K562 (cell line): ENCODE results near the gene RBM20. TPM values are rescaled to one million over a fixed set of nuclear protein-coding genes. Genes with fewer than 3 reads are reported as not detected.

Source experiments
- CEBPG ChIP-seq, 3 experiments: fragments of 200-800 bp in 1 of 3; sonication (Bioruptor generic) in 1 of 3; sonication (generic) in 1 of 3; formaldehyde crosslinking in 1 of 3; IDR thresholded peaks in 2 of 3; conservative IDR thresholded peaks in 1 of 3; 2 replicates each; pipeline versions ENCODE4 v1.6.1 to v1.8.0; 2016 to 2022; ENCODE audit warnings: missing compliant biosample characterization in 2 of 3, missing genetic modification characterization in 2 of 3, mild to moderate bottlenecking in 1 of 3, missing genetic modification reagents in 1 of 3
- CREBBP ChIP-seq: IDR thresholded peaks from one replicate; pipeline ENCODE4 v1.6.1; 2012; ENCODE audit warnings: low read depth, mild to moderate bottlenecking, control low read depth, inconsistent platforms, low read length
- EHMT2 ChIP-seq: fragments of 450-650 bp; IDR thresholded peaks from 2 replicates; pipeline ENCODE4 v1.6.1; 2018; ENCODE audit warnings: antibody characterized with exemption
- FIP1L1 ChIP-seq: fragments of 200-400 bp; formaldehyde crosslinking; IDR thresholded peaks from 2 replicates; pipeline ENCODE4 v1.6.1; 2018; ENCODE audit warnings: mild to moderate bottlenecking, low read depth, low read length; ENCODE audit not compliant: poor library complexity, severe bottlenecking
- GABPB1 ChIP-seq: sonication (generic); formaldehyde crosslinking; IDR thresholded peaks from 2 replicates; pipeline ENCODE4 v1.8.0; 2022; ENCODE audit warnings: mild to moderate bottlenecking, missing genetic modification reagents
- HSF4 ChIP-seq: fragments of 250-450 bp; sonication (Bioruptor Pico); IDR thresholded peaks from 2 replicates; pipeline ENCODE4 v2.1.2; 2022; ENCODE audit warnings: mild to moderate bottlenecking, moderate library complexity, borderline replicate concordance
- KHSRP ChIP-seq: fragments of 450-650 bp; IDR thresholded peaks from 2 replicates; pipeline ENCODE4 v1.6.1; 2017
- KLF13 ChIP-seq: fragments of 450-650 bp; IDR thresholded peaks from 2 replicates; pipeline ENCODE4 v1.6.1; 2016; ENCODE audit warnings: missing genetic modification characterization, low read depth, mild to moderate bottlenecking, missing compliant biosample characterization, moderate library complexity, borderline replicate concordance
- MXI1 ChIP-seq: IDR thresholded peaks from 2 replicates; pipeline ENCODE4 v1.6.1; 2011; ENCODE audit warnings: low read depth, mild to moderate bottlenecking, improper control_type of control experiment, low read length
- RB1 ChIP-seq: fragments of 450-650 bp; IDR thresholded peaks from 2 replicates; pipeline ENCODE4 v1.6.1; 2017; ENCODE audit warnings: low read depth, mild to moderate bottlenecking
- RBM25 ChIP-seq: fragments of 200-400 bp; formaldehyde crosslinking; IDR thresholded peaks from 2 replicates; pipeline ENCODE4 v1.6.1; 2018; ENCODE audit warnings: low read length, low read depth, moderate library complexity; ENCODE audit not compliant: severe bottlenecking
- RFX1 ChIP-seq: fragments of 450-650 bp; IDR thresholded peaks from 2 replicates; pipeline ENCODE4 v1.6.1; 2016; ENCODE audit warnings: mild to moderate bottlenecking, moderate library complexity
- SMAD4 ChIP-seq: fragments of 250-450 bp; sonication (Bioruptor Pico); conservative IDR thresholded peaks from 2 replicates; pipeline ENCODE4 v1.8.0; 2021; ENCODE audit warnings: inconsistent platforms, mild to moderate bottlenecking, moderate library complexity
- SMARCA5 ChIP-seq: fragments of 450-650 bp; IDR thresholded peaks from 2 replicates; pipeline ENCODE4 v1.6.1; 2016
- ZSCAN29 ChIP-seq: fragments of 450-650 bp; IDR thresholded peaks from 2 replicates; pipeline ENCODE4 v1.6.1; 2017
- polyA plus RNA-seq, 8 experiments: library from polyadenylated mRNA; depleted of rRNA in 4 of 8; stranded (reverse) in 5 of 8; unstranded in 3 of 8; fragments of >200 nt; fragmentation: Nextera tagmentation in 2 of 8; fragmentation: Illumina TruSeq in 1 of 8; extraction: Ambion mirVana in 2 of 8; extraction: Trizol in 1 of 8; gene quantifications; 2 replicates each; pipeline versions ENCODE4 v1.2.1 to v1.2.3, GENCODE V29; 2011 to 2014; ENCODE audit warnings: inconsistent platforms in 1 of 8, missing spikeins in 1 of 8
- total RNA-seq, 7 experiments: library from RNA; depleted of rRNA in 6 of 7; stranded (reverse); fragments of >200 nt in 6 of 7; fragmentation: Illumina TruSeq in 2 of 7; extraction: Trizol in 2 of 7; gene quantifications; 2 replicates each; pipeline versions ENCODE4 v1.2.1 to v1.2.3, GENCODE V29; 2011 to 2021; ENCODE audit warnings: low replicate concordance in 1 of 7
- TF ChIP-seq, protein P1 (sequence below): fragments of 450-650 bp; formaldehyde crosslinking; IDR thresholded peaks from 2 replicates; pipeline ENCODE4 v1.4.0; 2022; ENCODE audit warnings: missing genetic modification characterization
- TF ChIP-seq, protein P2 (sequence below): sonication (generic); formaldehyde crosslinking; IDR thresholded peaks from 2 replicates; pipeline ENCODE4 v1.4.0; 2020; ENCODE audit warnings: mild to moderate bottlenecking, missing genetic modification reagents
- TF ChIP-seq, protein P3 (sequence below): fragments of 250-450 bp; sonication (Bioruptor Pico); IDR thresholded peaks from 2 replicates; pipeline ENCODE4 v1.5.0; 2021
- TF ChIP-seq, protein P4 (sequence below), 3 experiments: fragments of 200-800 bp in 1 of 3; fragments of 250-450 bp in 1 of 3; fragments of 450-650 bp in 1 of 3; sonication (Bioruptor Pico) in 1 of 3; sonication (Bioruptor generic) in 1 of 3; formaldehyde crosslinking in 1 of 3; IDR thresholded peaks; 2 replicates each; pipeline versions ENCODE4 v1.6.1 to v1.8.0; 2016 to 2022; ENCODE audit warnings: mild to moderate bottlenecking in 2 of 3, missing genetic modification characterization in 2 of 3, missing compliant biosample characterization in 1 of 3, moderate library complexity in 1 of 3

The RBM20 gene
- total and polyA plus RNA-seq, 9 of the 15 experiments (the other 6 are each of a cell fraction or from before 2014, with no cell fraction given), result 0.63 to 5.7 (median 3.2) TPM

DNA sequence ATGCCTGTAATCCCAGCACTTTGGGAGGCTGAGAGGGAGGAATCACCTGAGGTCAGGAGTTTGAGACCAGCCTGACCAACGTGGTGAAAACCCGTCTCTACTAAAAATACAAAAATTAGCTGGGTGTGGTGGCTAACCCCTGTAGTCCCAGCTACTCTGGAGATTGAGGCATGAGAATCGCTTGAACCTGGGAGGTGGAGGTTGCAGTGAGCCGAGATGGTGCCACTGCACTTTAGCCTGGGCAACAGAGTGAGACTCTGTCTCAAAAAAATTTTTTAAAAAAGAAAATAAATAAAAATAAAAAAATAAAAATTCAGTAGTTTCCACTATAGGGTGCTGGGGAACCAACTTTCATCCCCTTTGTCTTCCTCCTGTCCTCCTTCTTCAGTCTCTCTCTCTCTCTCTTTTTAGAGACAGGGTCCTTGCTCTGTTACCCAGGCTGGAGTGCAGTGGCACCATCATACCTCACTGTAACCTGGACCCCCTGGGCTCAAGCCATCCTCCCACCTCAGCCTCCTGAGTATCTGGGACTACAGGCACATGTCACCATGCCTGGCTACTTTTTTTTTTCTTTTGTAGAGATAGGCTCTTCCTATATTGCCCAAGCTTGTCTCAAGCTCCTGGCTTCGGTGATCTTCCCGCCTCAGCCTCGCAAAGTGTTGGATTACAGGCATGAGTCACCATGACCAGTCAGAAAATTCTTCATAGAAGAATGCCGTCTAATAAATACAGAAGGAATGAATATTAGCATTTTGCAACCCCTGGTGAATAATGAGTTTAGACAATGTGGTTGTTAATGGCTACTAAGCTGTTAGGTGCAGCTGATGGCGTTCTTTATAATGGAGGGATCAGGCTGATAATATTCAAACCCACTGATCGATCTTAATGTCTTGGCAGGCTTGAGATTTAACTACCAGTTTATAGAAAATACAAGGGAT, 20.6 kb downstream of the RBM20 start (continued):
- TF ChIP-seq, protein P1, sequence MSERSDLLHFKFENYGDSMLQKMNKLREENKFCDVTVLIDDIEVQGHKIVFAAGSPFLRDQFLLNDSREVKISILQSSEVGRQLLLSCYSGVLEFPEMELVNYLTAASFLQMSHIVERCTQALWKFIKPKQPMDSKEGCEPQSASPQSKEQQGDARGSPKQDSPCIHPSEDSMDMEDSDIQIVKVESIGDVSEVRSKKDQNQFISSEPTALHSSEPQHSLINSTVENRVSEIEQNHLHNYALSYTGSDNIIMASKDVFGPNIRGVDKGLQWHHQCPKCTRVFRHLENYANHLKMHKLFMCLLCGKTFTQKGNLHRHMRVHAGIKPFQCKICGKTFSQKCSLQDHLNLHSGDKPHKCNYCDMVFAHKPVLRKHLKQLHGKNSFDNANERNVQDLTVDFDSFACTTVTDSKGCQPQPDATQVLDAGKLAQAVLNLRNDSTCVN (CRISPR knock-in tag), result no peak
- TF ChIP-seq KLF13 (tag) (no peak), MXI1 (no peak), SMARCA5 (no peak), GABPB1 (CRISPR knock-in tag) (no peak), KHSRP (no peak), RFX1 (no peak; the same call in 1 of the 2 replicates), FIP1L1 (no peak), RBM25 (no peak), HSF4 (CRISPR knock-in tag) (no peak), SMAD4 (no peak; the same call in 1 of the 2 replicates), RB1 (no peak), EHMT2 (0 out of 2 replicates have a peak, but pooled peaks have one; percentile 38), CREBBP (no peak), CEBPG (CRISPR knock-in tag; IDR thresholded peaks at IDR 0.05) (peak; percentile 73; the same call in 1 of the 2 replicates), CEBPG (tag; conservative IDR thresholded peaks at IDR 0.05 in 1 of 2, IDR thresholded peaks at IDR 0.05 in 1 of 2) (peak; percentile 80 to 84), ZSCAN29 (no peak)
- TF ChIP-seq, protein P2, sequence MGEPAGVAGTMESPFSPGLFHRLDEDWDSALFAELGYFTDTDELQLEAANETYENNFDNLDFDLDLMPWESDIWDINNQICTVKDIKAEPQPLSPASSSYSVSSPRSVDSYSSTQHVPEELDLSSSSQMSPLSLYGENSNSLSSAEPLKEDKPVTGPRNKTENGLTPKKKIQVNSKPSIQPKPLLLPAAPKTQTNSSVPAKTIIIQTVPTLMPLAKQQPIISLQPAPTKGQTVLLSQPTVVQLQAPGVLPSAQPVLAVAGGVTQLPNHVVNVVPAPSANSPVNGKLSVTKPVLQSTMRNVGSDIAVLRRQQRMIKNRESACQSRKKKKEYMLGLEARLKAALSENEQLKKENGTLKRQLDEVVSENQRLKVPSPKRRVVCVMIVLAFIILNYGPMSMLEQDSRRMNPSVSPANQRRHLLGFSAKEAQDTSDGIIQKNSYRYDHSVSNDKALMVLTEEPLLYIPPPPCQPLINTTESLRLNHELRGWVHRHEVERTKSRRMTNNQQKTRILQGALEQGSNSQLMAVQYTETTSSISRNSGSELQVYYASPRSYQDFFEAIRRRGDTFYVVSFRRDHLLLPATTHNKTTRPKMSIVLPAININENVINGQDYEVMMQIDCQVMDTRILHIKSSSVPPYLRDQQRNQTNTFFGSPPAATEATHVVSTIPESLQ (CRISPR knock-in tag), result no peak
- TF ChIP-seq, protein P3, sequence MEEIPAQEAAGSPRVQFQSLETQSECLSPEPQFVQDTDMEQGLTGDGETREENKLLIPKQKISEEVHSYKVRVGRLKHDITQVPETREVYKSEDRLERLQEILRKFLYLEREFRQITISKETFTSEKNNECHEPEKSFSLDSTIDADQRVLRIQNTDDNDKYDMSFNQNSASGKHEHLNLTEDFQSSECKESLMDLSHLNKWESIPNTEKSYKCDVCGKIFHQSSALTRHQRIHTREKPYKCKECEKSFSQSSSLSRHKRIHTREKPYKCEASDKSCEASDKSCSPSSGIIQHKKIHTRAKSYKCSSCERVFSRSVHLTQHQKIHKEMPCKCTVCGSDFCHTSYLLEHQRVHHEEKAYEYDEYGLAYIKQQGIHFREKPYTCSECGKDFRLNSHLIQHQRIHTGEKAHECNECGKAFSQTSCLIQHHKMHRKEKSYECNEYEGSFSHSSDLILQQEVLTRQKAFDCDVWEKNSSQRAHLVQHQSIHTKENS (CRISPR knock-in tag), result no peak
- TF ChIP-seq, protein P4, sequence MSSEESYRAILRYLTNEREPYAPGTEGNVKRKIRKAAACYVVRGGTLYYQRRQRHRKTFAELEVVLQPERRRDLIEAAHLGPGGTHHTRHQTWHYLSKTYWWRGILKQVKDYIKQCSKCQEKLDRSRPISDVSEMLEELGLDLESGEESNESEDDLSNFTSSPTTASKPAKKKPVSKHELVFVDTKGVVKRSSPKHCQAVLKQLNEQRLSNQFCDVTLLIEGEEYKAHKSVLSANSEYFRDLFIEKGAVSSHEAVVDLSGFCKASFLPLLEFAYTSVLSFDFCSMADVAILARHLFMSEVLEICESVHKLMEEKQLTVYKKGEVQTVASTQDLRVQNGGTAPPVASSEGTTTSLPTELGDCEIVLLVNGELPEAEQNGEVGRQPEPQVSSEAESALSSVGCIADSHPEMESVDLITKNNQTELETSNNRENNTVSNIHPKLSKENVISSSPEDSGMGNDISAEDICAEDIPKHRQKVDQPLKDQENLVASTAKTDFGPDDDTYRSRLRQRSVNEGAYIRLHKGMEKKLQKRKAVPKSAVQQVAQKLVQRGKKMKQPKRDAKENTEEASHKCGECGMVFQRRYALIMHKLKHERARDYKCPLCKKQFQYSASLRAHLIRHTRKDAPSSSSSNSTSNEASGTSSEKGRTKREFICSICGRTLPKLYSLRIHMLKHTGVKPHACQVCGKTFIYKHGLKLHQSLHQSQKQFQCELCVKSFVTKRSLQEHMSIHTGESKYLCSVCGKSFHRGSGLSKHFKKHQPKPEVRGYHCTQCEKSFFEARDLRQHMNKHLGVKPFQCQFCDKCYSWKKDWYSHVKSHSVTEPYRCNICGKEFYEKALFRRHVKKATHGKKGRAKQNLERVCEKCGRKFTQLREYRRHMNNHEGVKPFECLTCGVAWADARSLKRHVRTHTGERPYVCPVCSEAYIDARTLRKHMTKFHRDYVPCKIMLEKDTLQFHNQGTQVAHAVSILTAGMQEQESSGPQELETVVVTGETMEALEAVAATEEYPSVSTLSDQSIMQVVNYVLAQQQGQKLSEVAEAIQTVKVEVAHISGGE (CRISPR knock-in tag; IDR thresholded peaks at IDR 0.05), result no peak; a peak in 1 of 6 replicates
